HepG2 (cell line): ENCODE results near the gene SLCO3A1. TPM values are rescaled to one million over a fixed set of nuclear protein-coding genes. Genes with fewer than 3 reads are reported as not detected.

Source experiments
- ATAC-seq: fragments of 200-7000 bp; cut with Tn5 transposase; 3 replicates; pipeline ENCODE4 v1.9.1; 2020; ENCODE audit warnings: mild to moderate bottlenecking, moderate library complexity
- BruUV-seq: library from RNA; stranded (reverse); fragments of 400-500 nt; replicated peaks from 2 replicates; lab custom pipeline; 2021; lab: Mats Ljungman, UMichigan
- CTCF ChIA-PET: fragments of 300-600 bp; formaldehyde crosslinking; extraction: SDS; loops from one replicate; lab custom pipeline; 2021; ENCODE audit warnings: low total read pairs, inconsistent platforms, low intra/inter-chr PET ratio; lab: Yijun Ruan, JAX
- POLR2A ChIA-PET: fragments of 350-600 bp; sonication (Branson Sonifier 250); formaldehyde crosslinking; loops from one replicate; lab custom pipeline; 2020; ENCODE audit warnings: antibody characterized with exemption, inconsistent platforms; lab: Yijun Ruan, JAX
- DNase-seq: peaks from one replicate; pipeline ENCODE4 v3.0.0-alpha.2; 2015; ENCODE audit warnings: low spot score
- FAIRE-seq: peaks from 3 replicates; lab custom pipeline; 2011; peaks lifted over from hg19 to GRCh38; lab: Jason Lieb, UNC
- H2AFZ ChIP-seq: one replicate; pipeline ENCODE4 v1.6.1; 2011; ENCODE audit warnings: low read length, inconsistent platforms
- H3K27ac ChIP-seq: fragments of 300-600 bp; 3 replicates; pipeline ENCODE4 v1.8.0; 2011; ENCODE audit warnings: mixed run types, mild to moderate bottlenecking, mixed read lengths, low read length, inconsistent platforms; ENCODE audit not compliant: insufficient read depth; ENCODE audit errors: extremely low read length
- H3K27me3 ChIP-seq, 2 experiments: fragments of 200-600 bp in 1 of 2; 2 replicates in 1 of 2; 3 replicates in 1 of 2; pipeline versions ENCODE4 v1.6.0 to v1.8.0; 2011; ENCODE audit warnings: low read length in 2 of 2, mild to moderate bottlenecking in 2 of 2, moderate library complexity in 2 of 2, inconsistent platforms in 1 of 2; ENCODE audit not compliant: insufficient read depth in 2 of 2, control insufficient read depth in 1 of 2
- H3K36me3 ChIP-seq, 2 experiments: fragments of 200-600 bp in 1 of 2; replicated peaks in 1 of 2; 2 replicates in 1 of 2; 3 replicates in 1 of 2; pipeline versions ENCODE4 v1.5.1 to v1.8.0; 2011; ENCODE audit warnings: low read length in 2 of 2, inconsistent platforms in 1 of 2; ENCODE audit not compliant: insufficient read depth in 2 of 2, control insufficient read depth in 1 of 2
- H3K4me1 ChIP-seq: 2 replicates; pipeline ENCODE4 v1.5.1; 2012; ENCODE audit warnings: low read length, inconsistent platforms; ENCODE audit not compliant: insufficient read depth
- H3K4me2 ChIP-seq: 2 replicates; pipeline ENCODE4 v1.6.0; 2011; ENCODE audit warnings: low read depth, low read length, inconsistent platforms
- H3K4me3 ChIP-seq, 3 experiments: fragments of 200-600 bp in 1 of 3; sonication (generic), shearing (Covaris generic) in 1 of 3; replicated peaks in 1 of 3; 2 replicates each; pipeline ENCODE4 v1.5.1; 2011 to 2016; ENCODE audit warnings: low read length in 3 of 3, inconsistent platforms in 2 of 3, low read depth in 2 of 3, mild to moderate bottlenecking in 2 of 3, control low read depth in 1 of 3, mixed read lengths in 1 of 3; ENCODE audit not compliant: insufficient read depth in 1 of 3
- H3K79me2 ChIP-seq: one replicate; pipeline ENCODE4 v1.6.1; 2011; ENCODE audit warnings: low read length, inconsistent platforms; ENCODE audit not compliant: insufficient read depth
- H3K9ac ChIP-seq: 2 replicates; pipeline ENCODE4 v1.6.0; 2011; ENCODE audit warnings: mild to moderate bottlenecking, low read depth, low read length, inconsistent platforms; ENCODE audit not compliant: insufficient read depth
- H3K9me3 ChIP-seq: 2 replicates; pipeline ENCODE4 v1.5.1; 2012; ENCODE audit warnings: mild to moderate bottlenecking, low read length
- H4K20me1 ChIP-seq: 2 replicates; pipeline ENCODE4 v1.6.0; 2011; ENCODE audit warnings: inconsistent platforms, mild to moderate bottlenecking, low read length, moderate library complexity; ENCODE audit not compliant: insufficient read depth
- ATRX ChIP-seq: sonication (generic); formaldehyde crosslinking; IDR thresholded peaks from 2 replicates; pipeline ENCODE4 v1.4.0; 2020; ENCODE audit warnings: missing genetic modification reagents, borderline replicate concordance
- GZF1 ChIP-seq: sonication (generic); formaldehyde crosslinking; IDR thresholded peaks from 2 replicates; pipeline ENCODE4 v1.5.1; 2020; ENCODE audit warnings: mild to moderate bottlenecking, missing genetic modification reagents
- TOE1 ChIP-seq: sonication (generic); formaldehyde crosslinking; IDR thresholded peaks from 2 replicates; pipeline ENCODE4 v1.4.0; 2020; ENCODE audit warnings: mild to moderate bottlenecking, missing genetic modification reagents
- ZBTB20 ChIP-seq: sonication (generic); formaldehyde crosslinking; IDR thresholded peaks from 2 replicates; pipeline ENCODE4 v1.8.1; 2023; ENCODE audit warnings: missing genetic modification reagents, low read depth, mild to moderate bottlenecking, borderline replicate concordance
- ZBTB3 ChIP-seq: sonication (generic); formaldehyde crosslinking; IDR thresholded peaks from 2 replicates; pipeline ENCODE4 v1.4.0; 2020; ENCODE audit warnings: low read depth, mild to moderate bottlenecking, moderate library complexity, missing genetic modification reagents, borderline replicate concordance
- ZFP36L2 ChIP-seq: sonication (generic); formaldehyde crosslinking; IDR thresholded peaks from 2 replicates; pipeline ENCODE4 v1.4.0; 2020; ENCODE audit warnings: missing genetic modification reagents
- ZNF570 ChIP-seq: sonication (generic); formaldehyde crosslinking; IDR thresholded peaks from 2 replicates; pipeline ENCODE4 v1.4.0; 2020; ENCODE audit warnings: mild to moderate bottlenecking, missing genetic modification reagents, borderline replicate concordance
- WGBS: methylation state at CpG from one replicate; pipeline ENCODE4 v1.1.6; 2017; ENCODE audit warnings: low lambda C conversion rate; 5-methylcytosine and 5-hydroxymethylcytosine counted together
- in situ Hi-C: cut with HindIII; loops from 2 replicates; pipeline ENCODE4 v1.10.0; 2017; ENCODE audit warnings: low pct_unique_long_range_greater_than_20kb; ENCODE audit not compliant: extremely low pct_ligation_motif_present
- intact Hi-C: fragments of 100-400 bp; cut with micrococcal nuclease; formaldehyde crosslinking; loops from one replicate; pipeline ENCODE4 v1.10.0; 2022; ENCODE audit not compliant: unreplicated experiment
- polyA plus RNA-seq, 8 experiments: library from polyadenylated mRNA; depleted of rRNA in 3 of 8; stranded (reverse) in 7 of 8; unstranded in 1 of 8; fragments of >200 nt; fragmentation: Illumina TruSeq in 4 of 8; extraction: Trizol in 4 of 8; gene quantifications; 2 replicates each; pipeline versions ENCODE4 v1.2.1 to v1.2.3, GENCODE V29; 2011 to 2016; ENCODE audit warnings: low read depth in 4 of 8, missing spikeins in 1 of 8, mixed read lengths in 1 of 8; ENCODE audit not compliant: insufficient read depth in 1 of 8
- total RNA-seq, 5 experiments: library from RNA; depleted of rRNA; stranded (reverse); fragments of >200 nt; fragmentation: Illumina TruSeq; extraction: Trizol; gene quantifications; 2 replicates each; pipeline ENCODE4 v1.2.3, GENCODE V29; 2016; ENCODE audit warnings: low read depth in 1 of 5
- TF ChIP-seq, protein P1 (sequence below): sonication (generic); formaldehyde crosslinking; IDR thresholded peaks from 2 replicates; pipeline ENCODE4 v1.4.0; 2020; ENCODE audit warnings: missing genetic modification reagents
- TF ChIP-seq, protein P2 (sequence below): sonication (generic); formaldehyde crosslinking; IDR thresholded peaks from 2 replicates; pipeline ENCODE4 v1.5.1; 2020; ENCODE audit warnings: mild to moderate bottlenecking, missing genetic modification reagents, moderate library complexity
- TF ChIP-seq, protein P3 (sequence below): sonication (generic); formaldehyde crosslinking; IDR thresholded peaks from 2 replicates; pipeline ENCODE4 v1.4.0; 2020; ENCODE audit warnings: mild to moderate bottlenecking, missing genetic modification reagents
- TF ChIP-seq, protein P4 (sequence below): sonication (generic); formaldehyde crosslinking; IDR thresholded peaks from 2 replicates; pipeline ENCODE4 v1.5.1; 2020; ENCODE audit warnings: missing genetic modification reagents, mild to moderate bottlenecking, borderline replicate concordance

SLCO3A1 gene
- total and polyA plus RNA-seq, 2 of the 13 experiments (the other 11 are each of a cell fraction or from before 2014, with no cell fraction given) = 0.02 TPM; not detected in 1

DNA sequence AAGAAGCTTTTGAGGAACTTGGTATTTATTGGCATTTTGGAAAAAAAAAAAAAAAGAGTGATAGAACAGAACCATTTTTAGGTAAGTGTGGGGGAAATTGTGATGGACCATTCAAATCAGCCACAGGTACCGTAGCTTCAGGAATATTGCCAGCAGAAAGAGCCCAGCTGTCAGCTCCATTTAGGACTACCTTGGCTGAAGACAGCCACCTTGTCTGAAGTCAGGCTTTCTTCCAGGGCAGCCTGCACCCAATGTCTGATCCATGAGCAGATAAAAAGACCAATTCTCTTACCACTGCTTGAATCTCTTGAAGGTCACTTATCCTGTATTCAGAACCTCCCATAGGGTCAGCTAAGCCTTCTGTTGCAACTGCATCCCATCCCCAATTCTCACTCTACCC lies 37.6 kb downstream of the SLCO3A1 start:
- no peak for DNase-seq
- H3K4me2 ChIP-seq = no peak overlapping the region
- intact Hi-C loops (no loop called here), in situ Hi-C loops (no loop called here)
- H3K36me3 ChIP-seq = no peaks in the 10 kb centered on the region
- no peak overlapping the region for H3K4me3 ChIP-seq
- H3K9ac ChIP-seq = no peak overlapping the region
- no peak overlapping the region for H3K27ac ChIP-seq
- ChIA-PET CTCF (no interaction called here), POLR2A (no interaction called here)
- no peak for ATAC-seq
- H3K9me3 ChIP-seq = no peaks in the 10 kb centered on the region
- no peak for FAIRE-seq
- H4K20me1 ChIP-seq = no peaks in the 10 kb centered on the region
- no TSS peak for BruUV-seq
- no peaks in the 10 kb centered on the region for H3K79me2 ChIP-seq
- 0% methylated on average over 1 of the region's 1 CpG for WGBS
- TF ChIP-seq ZFP36L2 (CRISPR knock-in tag) = no peak
- TF ChIP-seq, protein P1, sequence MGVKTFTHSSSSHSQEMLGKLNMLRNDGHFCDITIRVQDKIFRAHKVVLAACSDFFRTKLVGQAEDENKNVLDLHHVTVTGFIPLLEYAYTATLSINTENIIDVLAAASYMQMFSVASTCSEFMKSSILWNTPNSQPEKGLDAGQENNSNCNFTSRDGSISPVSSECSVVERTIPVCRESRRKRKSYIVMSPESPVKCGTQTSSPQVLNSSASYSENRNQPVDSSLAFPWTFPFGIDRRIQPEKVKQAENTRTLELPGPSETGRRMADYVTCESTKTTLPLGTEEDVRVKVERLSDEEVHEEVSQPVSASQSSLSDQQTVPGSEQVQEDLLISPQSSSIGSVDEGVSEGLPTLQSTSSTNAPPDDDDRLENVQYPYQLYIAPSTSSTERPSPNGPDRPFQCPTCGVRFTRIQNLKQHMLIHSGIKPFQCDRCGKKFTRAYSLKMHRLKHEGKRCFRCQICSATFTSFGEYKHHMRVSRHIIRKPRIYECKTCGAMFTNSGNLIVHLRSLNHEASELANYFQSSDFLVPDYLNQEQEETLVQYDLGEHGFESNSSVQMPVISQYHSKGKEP = no peak
- no peak for TF ChIP-seq ZBTB3 (CRISPR knock-in tag)
- no peak for TF ChIP-seq GZF1 (CRISPR knock-in tag)
- TF ChIP-seq ZBTB20 (CRISPR knock-in tag) = no peak
- TF ChIP-seq TOE1 (CRISPR knock-in tag) = no peak
- TF ChIP-seq, protein P2, sequence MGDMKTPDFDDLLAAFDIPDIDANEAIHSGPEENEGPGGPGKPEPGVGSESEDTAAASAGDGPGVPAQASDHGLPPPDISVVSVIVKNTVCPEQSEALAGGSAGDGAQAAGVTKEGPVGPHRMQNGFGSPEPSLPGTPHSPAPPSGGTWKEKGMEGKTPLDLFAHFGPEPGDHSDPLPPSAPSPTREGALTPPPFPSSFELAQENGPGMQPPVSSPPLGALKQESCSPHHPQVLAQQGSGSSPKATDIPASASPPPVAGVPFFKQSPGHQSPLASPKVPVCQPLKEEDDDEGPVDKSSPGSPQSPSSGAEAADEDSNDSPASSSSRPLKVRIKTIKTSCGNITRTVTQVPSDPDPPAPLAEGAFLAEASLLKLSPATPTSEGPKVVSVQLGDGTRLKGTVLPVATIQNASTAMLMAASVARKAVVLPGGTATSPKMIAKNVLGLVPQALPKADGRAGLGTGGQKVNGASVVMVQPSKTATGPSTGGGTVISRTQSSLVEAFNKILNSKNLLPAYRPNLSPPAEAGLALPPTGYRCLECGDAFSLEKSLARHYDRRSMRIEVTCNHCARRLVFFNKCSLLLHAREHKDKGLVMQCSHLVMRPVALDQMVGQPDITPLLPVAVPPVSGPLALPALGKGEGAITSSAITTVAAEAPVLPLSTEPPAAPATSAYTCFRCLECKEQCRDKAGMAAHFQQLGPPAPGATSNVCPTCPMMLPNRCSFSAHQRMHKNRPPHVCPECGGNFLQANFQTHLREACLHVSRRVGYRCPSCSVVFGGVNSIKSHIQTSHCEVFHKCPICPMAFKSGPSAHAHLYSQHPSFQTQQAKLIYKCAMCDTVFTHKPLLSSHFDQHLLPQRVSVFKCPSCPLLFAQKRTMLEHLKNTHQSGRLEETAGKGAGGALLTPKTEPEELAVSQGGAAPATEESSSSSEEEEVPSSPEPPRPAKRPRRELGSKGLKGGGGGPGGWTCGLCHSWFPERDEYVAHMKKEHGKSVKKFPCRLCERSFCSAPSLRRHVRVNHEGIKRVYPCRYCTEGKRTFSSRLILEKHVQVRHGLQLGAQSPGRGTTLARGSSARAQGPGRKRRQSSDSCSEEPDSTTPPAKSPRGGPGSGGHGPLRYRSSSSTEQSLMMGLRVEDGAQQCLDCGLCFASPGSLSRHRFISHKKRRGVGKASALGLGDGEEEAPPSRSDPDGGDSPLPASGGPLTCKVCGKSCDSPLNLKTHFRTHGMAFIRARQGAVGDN (CRISPR knock-in tag) = no peak
- TF ChIP-seq ATRX (CRISPR knock-in tag) = no peak
- TF ChIP-seq, protein P3, sequence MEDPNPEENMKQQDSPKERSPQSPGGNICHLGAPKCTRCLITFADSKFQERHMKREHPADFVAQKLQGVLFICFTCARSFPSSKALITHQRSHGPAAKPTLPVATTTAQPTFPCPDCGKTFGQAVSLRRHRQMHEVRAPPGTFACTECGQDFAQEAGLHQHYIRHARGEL = no peak
- TF ChIP-seq, protein P4, sequence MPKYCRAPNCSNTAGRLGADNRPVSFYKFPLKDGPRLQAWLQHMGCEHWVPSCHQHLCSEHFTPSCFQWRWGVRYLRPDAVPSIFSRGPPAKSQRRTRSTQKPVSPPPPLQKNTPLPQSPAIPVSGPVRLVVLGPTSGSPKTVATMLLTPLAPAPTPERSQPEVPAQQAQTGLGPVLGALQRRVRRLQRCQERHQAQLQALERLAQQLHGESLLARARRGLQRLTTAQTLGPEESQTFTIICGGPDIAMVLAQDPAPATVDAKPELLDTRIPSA = no peak
- TF ChIP-seq ZNF570 (CRISPR knock-in tag) = no peak
- H3K4me1 ChIP-seq = no peaks in the 10 kb centered on the region
- no peak overlapping the region for H2AFZ ChIP-seq
- no peaks in the 10 kb centered on the region; a peak in 1 of 5 replicates for H3K27me3 ChIP-seq
